Erythroblast (primary cell): ENCODE results near the gene PIK3AP1.

Experiments
- GATA1 ChIP-seq: IDR thresholded peaks from 2 replicates; pipeline ENCODE4 v1.6.1; 2011; ENCODE audit warnings: low read depth, mild to moderate bottlenecking, control low read depth, low read length, moderate library complexity
- POLR2A ChIP-seq: IDR thresholded peaks from 2 replicates; pipeline ENCODE4 v1.6.1; 2011; ENCODE audit warnings: mild to moderate bottlenecking, low read length

DNA sequence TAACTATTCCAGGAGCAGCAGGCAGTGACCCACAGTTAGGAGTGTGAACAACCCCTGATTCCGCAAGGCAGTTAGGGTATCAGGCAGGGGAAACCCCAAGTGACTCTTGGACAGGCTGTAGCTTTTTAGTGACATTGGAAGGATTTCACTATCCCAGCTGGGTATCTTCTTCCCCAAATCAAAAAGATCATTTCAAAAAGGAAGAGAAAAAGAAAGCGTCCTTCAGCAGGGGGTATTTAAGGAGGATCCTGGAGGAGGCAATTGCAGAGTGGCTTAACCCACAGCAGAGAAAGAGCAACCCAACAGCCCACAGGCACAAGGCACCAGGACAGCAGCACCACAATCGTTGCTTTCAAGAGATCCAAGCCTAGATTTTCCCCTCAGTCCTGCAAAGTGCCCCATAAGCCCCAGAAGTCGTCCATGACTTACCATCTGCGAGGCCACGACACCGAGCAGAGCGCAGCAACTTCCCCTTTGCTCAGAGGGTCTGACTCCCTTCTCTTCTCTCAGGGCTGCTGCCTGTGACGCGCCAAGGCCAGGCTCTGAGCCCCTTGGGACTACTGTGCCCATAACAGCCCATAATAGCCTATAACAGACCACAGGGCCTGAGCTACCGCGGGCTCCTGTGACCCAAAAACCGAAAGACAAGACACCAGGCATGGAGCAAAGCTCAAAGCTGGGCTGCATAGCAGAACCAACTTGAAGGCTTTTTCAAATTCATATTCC is 19.8 kb downstream of the PIK3AP1 start:
- no peak for TF ChIP-seq POLR2A
- no peak for TF ChIP-seq GATA1
